ENCODE measurements around the gene AVPI1. TPM values are rescaled to one million over a fixed set of nuclear protein-coding genes. Genes with fewer than 3 reads are reported as not detected.

AVPI1 gene, protein sequence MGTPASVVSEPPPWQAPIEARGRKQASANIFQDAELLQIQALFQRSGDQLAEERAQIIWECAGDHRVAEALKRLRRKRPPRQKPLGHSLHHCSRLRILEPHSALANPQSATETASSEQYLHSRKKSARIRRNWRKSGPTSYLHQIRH
- 80.8 to 129 TPM (median 112 TPM) in 5 replicates for total RNA-seq (2022; extraction: Qiagen RNA extraction)

DNA sequence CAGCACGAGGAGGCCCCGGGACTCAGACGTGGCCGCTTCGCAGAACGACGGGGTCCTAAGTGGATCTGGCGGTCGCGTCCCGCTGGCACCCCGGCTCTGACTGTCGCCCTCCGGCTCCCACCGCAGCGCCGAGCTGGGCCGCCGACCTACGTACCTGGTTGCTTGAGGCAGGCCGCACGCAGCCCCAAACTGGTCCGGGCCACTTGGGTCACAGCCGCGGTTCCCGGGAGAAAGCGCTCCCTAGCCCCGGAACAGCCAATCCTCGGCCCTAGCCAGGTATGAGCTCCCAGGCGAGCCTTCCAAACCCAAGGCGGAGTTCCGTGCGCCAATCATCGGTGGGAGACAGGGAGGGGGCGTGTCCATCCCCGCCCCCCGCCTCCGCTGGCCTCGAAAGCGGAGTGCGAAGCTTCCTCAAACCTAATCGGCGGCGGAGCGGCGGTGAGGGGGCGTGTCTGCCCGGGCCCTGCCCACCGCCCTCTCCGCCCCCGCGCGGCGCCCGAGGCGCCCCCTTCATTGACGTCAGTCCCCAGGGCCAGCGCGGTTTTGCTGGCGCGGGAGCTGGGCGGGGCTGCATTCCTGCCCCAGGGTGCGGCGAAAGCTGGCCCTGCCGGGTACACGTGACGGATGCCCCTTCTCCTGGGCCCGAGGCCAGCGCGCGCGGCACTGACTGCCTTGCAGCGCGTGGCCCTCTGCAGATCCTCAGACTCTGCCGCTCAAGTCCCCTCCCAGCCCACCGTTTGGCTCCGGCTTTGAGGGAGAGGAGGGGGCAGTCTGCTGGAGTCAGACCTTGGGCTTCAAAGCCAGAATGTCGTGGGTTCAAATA is at the start of gene AVPI1:
TSS of gene AVPI1 (minus strand) at position 280 of the 823 bp plus-strand sequence. CDS start 7,336 bp downstream, outside the sequence.

GRCh38 chr10:97713339-97713825 is 26.3 kb upstream of the AVPI1 start, which contains the start of gene MARVELD1:
TSS of gene MARVELD1 (plus strand) at chr10:97713730. CDS start at chr10:97713877, 147 bp downstream.

GRCh38 chr10:97640174-97640867 is 46.7 kb downstream of the AVPI1 start, which contains the start of gene PI4K2A:
TSS of gene PI4K2A (plus strand) at chr10:97640671. CDS start at chr10:97640743, 72 bp downstream.

DNA sequence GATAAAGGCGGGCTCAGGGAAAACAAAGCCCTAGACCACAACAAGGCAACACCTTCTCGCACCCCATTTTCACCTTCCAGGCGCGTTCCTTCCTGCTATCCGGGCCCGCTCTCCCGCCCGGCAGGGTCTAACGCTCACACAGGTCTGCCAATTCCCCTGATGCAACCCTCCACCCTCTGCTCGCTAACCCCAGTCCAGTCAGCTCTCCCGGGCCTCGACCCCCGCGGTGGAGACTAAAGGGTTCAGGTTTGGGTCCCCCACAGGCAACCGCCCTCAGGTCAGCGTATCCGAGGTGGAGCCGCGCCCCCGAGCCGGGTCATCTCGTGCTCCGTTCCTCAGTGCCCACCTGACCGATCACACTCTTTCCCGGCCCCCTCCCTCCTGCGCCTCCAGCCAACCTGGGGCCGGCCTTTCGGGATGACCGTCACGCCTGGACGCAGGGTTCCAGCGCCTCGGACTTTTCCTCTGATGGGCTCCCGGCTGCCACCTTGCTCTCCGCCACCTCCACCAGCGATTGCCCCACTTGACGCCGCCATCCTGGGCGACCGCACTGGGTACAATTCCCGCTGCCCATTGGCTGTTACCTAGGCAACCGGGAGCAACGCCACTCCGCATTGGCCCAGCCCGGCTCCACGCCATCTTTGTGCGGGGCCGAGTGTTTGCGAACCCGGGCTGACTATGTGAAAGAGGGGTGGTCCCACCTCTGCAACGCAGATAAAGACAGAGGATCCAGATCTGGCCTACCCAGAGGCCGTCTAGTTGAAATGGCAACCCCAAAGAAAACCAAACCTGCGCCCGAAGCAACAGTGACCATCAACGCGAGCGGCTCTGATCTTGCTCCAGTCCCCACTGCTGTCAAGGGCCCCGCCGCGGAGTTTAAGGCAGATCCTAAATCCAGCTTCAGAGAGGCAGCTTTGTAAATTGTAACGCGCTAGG is 53.8 kb downstream of the AVPI1 start, which contains the start of gene MORN4:
TSS of gene MORN4 (minus strand) at position 552 of the 936 bp plus-strand sequence. CDS start 13,847 bp downstream, outside the sequence.

Other genes with a start within 250 kb of the AVPI1 start
- 51.4 to 59.8 TPM (median 54.0 TPM) in 5 replicates for gene EXOSC1, start 241.2 kb downstream of the AVPI1 start, total RNA-seq (2022; extraction: Qiagen RNA extraction)
- 44.2 to 54.2 TPM (median 53.0 TPM) in 5 replicates for gene ZDHHC16, start 241.1 kb downstream of the AVPI1 start, total RNA-seq (2022; extraction: Qiagen RNA extraction)
- gene MMS19, start 188.8 kb downstream of the AVPI1 start, total RNA-seq (2022; extraction: Qiagen RNA extraction) = 43.0 to 50.3 TPM (median 47.0 TPM) in 5 replicates
- 16.7 to 22.3 TPM (median 21.1 TPM) in 5 replicates for gene UBTD1, start 188.3 kb downstream of the AVPI1 start, total RNA-seq (2022; extraction: Qiagen RNA extraction)
- gene ANKRD2, start 114.5 kb downstream of the AVPI1 start, total RNA-seq (2022; extraction: Qiagen RNA extraction) = 5.1 to 8.8 TPM (median 7.1 TPM) in 5 replicates
- gene HOGA1, start 102.9 kb downstream of the AVPI1 start, total RNA-seq (2022; extraction: Qiagen RNA extraction) = 2.7 to 3.4 TPM (median 2.9 TPM) in 5 replicates
- 0.08 to 0.17 TPM (median 0.09 TPM) in 5 replicates for gene C10orf62, start 97.5 kb downstream of the AVPI1 start, total RNA-seq (2022; extraction: Qiagen RNA extraction)
- gene MORN4, start 53.7 kb downstream of the AVPI1 start, total RNA-seq (2022; extraction: Qiagen RNA extraction) = 6.6 to 8.0 TPM (median 7.5 TPM) in 5 replicates
- gene PI4K2A, start 46.6 kb downstream of the AVPI1 start, total RNA-seq (2022; extraction: Qiagen RNA extraction) = 20.7 to 24.1 TPM (median 22.4 TPM) in 5 replicates
- 43.7 to 55.5 TPM (median 52.2 TPM) in 5 replicates for gene MARVELD1, start 26.5 kb upstream of the AVPI1 start, total RNA-seq (2022; extraction: Qiagen RNA extraction)
- 18.6 to 23.2 TPM (median 22.0 TPM) in 5 replicates for gene ZFYVE27, start 49.9 kb upstream of the AVPI1 start, total RNA-seq (2022; extraction: Qiagen RNA extraction)
- 2.5 to 3.7 TPM (median 3.2 TPM) in 5 replicates for gene SFRP5, start 84.8 kb upstream of the AVPI1 start, total RNA-seq (2022; extraction: Qiagen RNA extraction)
- gene GOLGA7B, start 162.6 kb upstream of the AVPI1 start, total RNA-seq (2022; extraction: Qiagen RNA extraction) = 3.4 to 4.0 TPM (median 3.8 TPM) in 5 replicates

Measured in A549 treated with AZD2906 at 1 μM for 4 hours (cell line).